VCaP (cell line): Measurements from ENCODE around the gene CHRNA9.

ENCODE experiments used
- H3K27ac ChIP-seq: fragments of 450-650 bp; 2 replicates; pipeline ENCODE4 v1.5.1; 2017
- TF ChIP-seq, protein P1 (sequence below): fragments of 450-650 bp; conservative IDR thresholded peaks from 2 replicates; pipeline ENCODE4 v1.5.1; 2017; ENCODE audit warnings: mild to moderate bottlenecking, moderate library complexity

Gene CHRNA9

DNA sequence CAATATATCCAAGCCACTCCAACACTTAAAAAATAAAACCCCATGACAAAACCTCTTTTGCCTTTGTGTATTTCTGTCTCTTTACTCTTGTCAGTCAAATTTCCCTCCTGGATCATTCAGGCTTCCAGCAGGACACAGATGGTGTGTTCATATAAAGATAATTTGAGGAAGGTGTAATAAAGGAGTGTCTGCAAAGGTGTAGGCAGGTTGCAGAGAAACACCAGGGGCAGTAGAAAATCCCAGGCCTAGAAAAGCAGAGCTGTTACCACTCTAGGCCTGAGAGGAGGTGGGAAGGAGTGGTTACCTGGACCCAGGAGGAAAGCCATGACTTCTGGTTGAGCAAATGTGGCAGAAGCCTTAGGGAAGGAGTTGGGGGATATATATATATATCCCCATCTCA lies 28.8 kb downstream of the CHRNA9 start:
- TF ChIP-seq, protein P1, sequence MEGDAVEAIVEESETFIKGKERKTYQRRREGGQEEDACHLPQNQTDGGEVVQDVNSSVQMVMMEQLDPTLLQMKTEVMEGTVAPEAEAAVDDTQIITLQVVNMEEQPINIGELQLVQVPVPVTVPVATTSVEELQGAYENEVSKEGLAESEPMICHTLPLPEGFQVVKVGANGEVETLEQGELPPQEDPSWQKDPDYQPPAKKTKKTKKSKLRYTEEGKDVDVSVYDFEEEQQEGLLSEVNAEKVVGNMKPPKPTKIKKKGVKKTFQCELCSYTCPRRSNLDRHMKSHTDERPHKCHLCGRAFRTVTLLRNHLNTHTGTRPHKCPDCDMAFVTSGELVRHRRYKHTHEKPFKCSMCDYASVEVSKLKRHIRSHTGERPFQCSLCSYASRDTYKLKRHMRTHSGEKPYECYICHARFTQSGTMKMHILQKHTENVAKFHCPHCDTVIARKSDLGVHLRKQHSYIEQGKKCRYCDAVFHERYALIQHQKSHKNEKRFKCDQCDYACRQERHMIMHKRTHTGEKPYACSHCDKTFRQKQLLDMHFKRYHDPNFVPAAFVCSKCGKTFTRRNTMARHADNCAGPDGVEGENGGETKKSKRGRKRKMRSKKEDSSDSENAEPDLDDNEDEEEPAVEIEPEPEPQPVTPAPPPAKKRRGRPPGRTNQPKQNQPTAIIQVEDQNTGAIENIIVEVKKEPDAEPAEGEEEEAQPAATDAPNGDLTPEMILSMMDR = no peak
- peak overlapping the region; percentile 57 for H3K27ac ChIP-seq

DNA sequence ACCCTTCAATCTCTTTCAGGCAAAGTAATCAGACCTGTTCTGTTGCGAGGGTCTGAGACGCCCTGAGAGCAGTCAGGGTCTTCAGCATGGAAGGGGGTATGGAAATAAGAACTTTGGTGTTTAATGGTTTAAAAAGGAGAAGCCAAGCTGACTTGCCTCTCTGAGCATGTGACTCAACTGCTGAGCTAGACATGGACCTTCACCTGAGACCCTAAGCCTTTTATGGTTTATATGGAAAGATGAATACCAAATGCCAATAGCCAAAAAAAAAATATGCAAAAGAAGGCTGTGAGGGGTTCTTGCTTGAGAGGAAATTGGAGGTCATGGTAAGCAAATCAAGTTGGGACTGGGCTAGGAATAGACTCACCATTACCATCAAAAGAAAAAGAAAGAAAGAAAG lies 30.6 kb downstream of the CHRNA9 start:
- TF ChIP-seq, protein P1 = no peak
- H3K27ac ChIP-seq = no peak overlapping the region

DNA sequence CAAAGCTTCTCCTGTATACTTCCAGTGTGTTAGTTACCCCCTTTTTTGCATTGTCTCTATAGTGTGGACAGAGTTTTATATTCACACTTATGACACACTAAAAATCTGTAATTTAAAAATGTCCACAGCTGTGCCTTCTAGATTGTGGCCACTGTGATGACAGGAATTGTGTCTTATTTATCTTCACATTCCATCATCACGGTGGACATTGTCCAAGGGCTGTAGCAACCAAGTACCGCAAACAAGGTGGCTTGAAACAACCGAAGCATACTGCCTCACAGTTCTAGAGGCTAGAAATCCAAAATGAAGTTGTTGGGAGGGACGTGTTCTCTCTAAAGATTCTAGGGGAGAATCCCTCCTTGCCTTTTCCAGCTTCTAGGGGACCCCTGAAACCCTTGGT lies 32.3 kb downstream of the CHRNA9 start:
- no peak overlapping the region for H3K27ac ChIP-seq
- TF ChIP-seq, protein P1 = no peak

DNA sequence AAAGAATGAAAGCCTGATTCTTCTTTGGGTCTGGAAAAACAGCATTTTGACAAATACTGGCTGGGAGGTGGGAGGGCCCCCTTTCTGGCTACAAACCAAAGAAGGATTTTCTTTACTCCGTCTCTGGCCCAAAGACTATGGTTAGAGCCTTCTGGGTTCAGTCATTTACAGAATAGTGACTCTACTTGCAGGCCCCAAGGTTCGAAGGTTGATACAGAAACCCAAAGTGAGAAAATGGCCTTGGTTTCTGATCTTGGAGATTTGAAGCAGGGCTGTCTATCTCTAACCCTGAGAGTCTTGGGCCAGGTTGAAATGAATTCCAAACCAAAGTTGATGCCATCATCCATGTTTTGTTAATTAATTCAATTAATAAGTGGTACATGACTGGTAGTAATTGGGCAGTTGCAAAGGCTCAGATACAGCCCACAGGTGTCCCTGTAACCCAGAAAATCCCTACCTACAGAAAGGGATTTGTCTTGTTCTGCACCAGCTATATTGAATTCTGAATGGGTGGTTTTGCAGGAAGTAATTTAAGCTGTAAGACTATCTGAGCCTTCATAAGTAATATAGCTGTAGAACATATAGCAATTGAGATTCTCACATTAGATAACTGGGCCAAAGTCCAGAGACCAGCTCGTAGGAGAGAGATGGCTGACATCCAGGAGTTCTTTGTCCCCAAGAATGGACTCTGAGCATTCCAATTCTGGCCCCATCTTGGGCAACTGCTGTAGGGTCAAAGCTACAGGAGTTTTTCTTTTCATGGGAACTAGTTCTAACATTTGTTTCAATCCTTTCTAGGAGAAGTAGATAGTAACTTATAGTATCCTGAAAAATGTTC lies 34.5 kb downstream of the CHRNA9 start:
- TF ChIP-seq, protein P1 = 0 out of 2 replicates have a peak, but pooled peaks have one; percentile 13
- H3K27ac ChIP-seq = no peak overlapping the region

DNA sequence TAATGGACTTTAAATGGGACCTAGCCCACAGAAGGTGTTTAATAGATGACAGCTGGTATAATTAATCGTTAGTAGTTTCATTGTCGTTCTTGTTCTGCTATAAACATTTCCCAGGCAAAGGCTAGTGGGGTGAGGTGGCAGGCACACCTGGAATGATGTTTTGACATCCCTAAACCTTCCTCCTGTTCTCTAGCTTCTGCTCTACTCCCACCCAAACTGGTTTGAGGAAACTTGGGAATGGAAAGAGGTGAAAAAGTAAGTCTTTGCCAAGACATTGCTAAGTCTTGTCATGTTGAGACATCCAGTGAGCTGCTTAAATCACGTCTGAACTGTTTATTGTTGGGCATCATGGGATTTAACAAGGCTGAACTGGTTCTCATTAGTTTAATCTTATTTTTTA lies 37.5 kb downstream of the CHRNA9 start:
- no peak overlapping the region for H3K27ac ChIP-seq
- TF ChIP-seq, protein P1 = no peak

DNA sequence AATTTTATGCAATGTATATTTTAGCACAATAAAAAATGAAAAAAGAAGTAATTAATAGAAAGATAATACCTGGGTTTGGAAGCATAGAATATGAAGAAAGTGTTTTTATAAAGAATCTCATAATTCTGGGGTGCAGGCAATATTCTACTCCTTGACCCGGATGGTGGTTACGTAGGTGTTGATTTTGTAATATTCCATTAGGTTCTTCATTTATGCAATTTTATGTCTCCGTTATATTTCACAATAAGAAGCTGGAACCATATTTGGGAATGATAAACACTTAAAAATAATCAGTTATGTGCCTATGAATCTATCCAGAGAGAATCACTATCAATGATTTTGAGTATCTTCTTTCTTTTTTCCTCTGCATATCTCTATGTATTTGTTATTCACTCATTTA lies 38.5 kb downstream of the CHRNA9 start:
- H3K27ac ChIP-seq = no peak overlapping the region
- TF ChIP-seq, protein P1 = no peak

DNA sequence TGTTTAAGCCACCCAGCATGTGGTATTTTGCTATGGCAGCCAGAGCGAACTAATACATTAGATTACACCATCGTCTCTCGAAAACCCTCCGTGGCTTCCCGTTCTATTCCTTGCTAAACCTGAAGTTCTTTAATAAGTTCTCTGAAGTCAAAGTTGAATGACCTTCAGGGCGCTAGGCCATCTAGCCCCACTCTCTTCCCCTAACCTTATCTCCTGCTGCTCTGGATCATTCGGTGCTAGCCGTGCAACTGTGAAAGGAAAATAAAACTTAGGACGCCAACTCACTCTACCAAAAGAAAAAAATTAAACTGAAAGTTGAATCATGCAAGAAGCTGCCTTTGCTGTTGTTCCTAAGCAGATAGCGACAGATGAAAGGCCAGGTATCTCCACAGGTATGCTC lies 40.0 kb downstream of the CHRNA9 start:
- no peak overlapping the region for H3K27ac ChIP-seq
- TF ChIP-seq, protein P1 = no peak
